B cell (primary cell): ENCODE data around the gene TPST1. TPM values are rescaled to one million over a fixed set of nuclear protein-coding genes. Genes with fewer than 3 reads are reported as not detected.

Experiments used
- ATAC-seq: fragments of 200-7000 bp; cut with Tn5 transposase; one replicate; pipeline ENCODE4 v1.10.0; 2021; ENCODE audit warnings: low read depth, mild to moderate bottlenecking, moderate number of reproducible peaks, moderate library complexity
- CTCF ChIA-PET: fragments of 350-600 bp; sonication (Branson Sonifier 250); formaldehyde crosslinking; loops from one replicate; lab custom pipeline; 2021; ENCODE audit warnings: antibody characterized with exemption, inconsistent platforms; lab: Charles Lee
- POLR2A ChIA-PET: fragments of 350-600 bp; sonication (Branson Sonifier 250); formaldehyde crosslinking; loops from one replicate; lab custom pipeline; 2021; ENCODE audit warnings: antibody characterized with exemption; lab: Charles Lee
- DNase-seq: peaks from one replicate; pipeline ENCODE4 v3.0.0; 2013
- H2AFZ ChIP-seq: 2 replicates; pipeline ENCODE4 v1.6.1; 2012; ENCODE audit warnings: mild to moderate bottlenecking, low read depth, low read length; ENCODE audit not compliant: insufficient read depth, poor library complexity, severe bottlenecking
- H3K27ac ChIP-seq, 2 donors: 1 replicate in 1 of 2; 2 replicates in 1 of 2; pipeline ENCODE4 v1.5.1; 2012 to 2013; ENCODE audit warnings: low read length in 2 of 2, mild to moderate bottlenecking in 2 of 2, moderate library complexity in 1 of 2
- H3K27me3 ChIP-seq, 4 experiments: fragments of 200-600 bp in 1 of 4; sonication (generic) in 1 of 4; replicated peaks in 1 of 4; 1 replicate in 2 of 4; 2 replicates in 2 of 4; pipeline versions ENCODE4 v1.6.1 to v1.7.0; 2013 to 2016; ENCODE audit warnings: low read length in 3 of 4, mild to moderate bottlenecking in 2 of 4, mixed read lengths in 1 of 4, moderate library complexity in 1 of 4; ENCODE audit not compliant: insufficient read depth in 4 of 4, control insufficient read depth in 3 of 4; ENCODE audit errors: control extremely low read depth in 1 of 4
- H3K36me3 ChIP-seq, 2 experiments: replicated peaks in 1 of 2; 1 replicate in 1 of 2; 2 replicates in 1 of 2; pipeline versions ENCODE4 v1.6.1 to v1.7.1; 2013; ENCODE audit warnings: low read length in 1 of 2; ENCODE audit not compliant: insufficient read depth in 2 of 2, control insufficient read depth in 1 of 2; ENCODE audit errors: control extremely low read depth in 1 of 2, extremely low read depth in 1 of 2
- H3K4me1 ChIP-seq, 2 donors: fragments of 200-600 bp in 1 of 2; sonication (generic) in 1 of 2; 1 replicate in 1 of 2; 2 replicates in 1 of 2; pipeline versions ENCODE4 v1.5.1 to v1.6.1; 2013 to 2017; ENCODE audit warnings: low read length in 2 of 2; ENCODE audit not compliant: control insufficient read depth in 2 of 2, insufficient read depth in 2 of 2
- H3K4me2 ChIP-seq: replicated peaks from 2 replicates; pipeline ENCODE3; 2012; ENCODE audit warnings: mild to moderate bottlenecking, low read depth, low read length; ENCODE audit not compliant: poor library complexity, severe bottlenecking
- H3K4me3 ChIP-seq, 5 experiments: fragments of 200-600 bp in 1 of 5; sonication (generic) in 1 of 5; 1 replicate in 3 of 5; 2 replicates in 2 of 5; pipeline versions ENCODE4 v1.5.1 to v1.7.0; 2011 to 2016; ENCODE audit warnings: low read length in 4 of 5, mild to moderate bottlenecking in 4 of 5, low read depth in 2 of 5, control low read depth in 1 of 5, moderate library complexity in 1 of 5; ENCODE audit not compliant: insufficient read depth in 1 of 5; ENCODE audit errors: control extremely low read depth in 1 of 5, extremely low read depth in 1 of 5
- H3K79me2 ChIP-seq: fragments of 200-600 bp; sonication (generic); one replicate; pipeline ENCODE4 v1.6.0; 2016; ENCODE audit warnings: low read length; ENCODE audit not compliant: control insufficient read depth, insufficient read depth
- H3K9ac ChIP-seq: fragments of 200-600 bp; sonication (generic); 2 replicates; pipeline ENCODE4 v1.6.1; 2017; ENCODE audit warnings: mild to moderate bottlenecking, low read length, moderate library complexity
- H3K9me3 ChIP-seq, 3 donors: one replicate each; pipeline versions ENCODE4 v1.6.1 to v1.7.1; 2013; ENCODE audit warnings: low read length in 2 of 3; ENCODE audit not compliant: control insufficient read depth in 2 of 3, insufficient read depth in 1 of 3; ENCODE audit errors: control extremely low read depth in 1 of 3
- H4K20me1 ChIP-seq: 2 replicates; pipeline ENCODE4 v1.6.0; 2012; ENCODE audit warnings: mild to moderate bottlenecking, low read length; ENCODE audit not compliant: insufficient read depth, control insufficient read depth, poor library complexity, severe bottlenecking
- H3K27ac Mint-ChIP-seq: one replicate; pipeline ENCODE4 v1.8.0; 2021; ENCODE audit warnings: mixed read lengths
- H3K27me3 Mint-ChIP-seq: one replicate; pipeline ENCODE4 v1.8.0; 2021; ENCODE audit warnings: mixed read lengths
- H3K4me1 Mint-ChIP-seq: one replicate; pipeline ENCODE4 v1.8.0; 2021; ENCODE audit warnings: mixed read lengths
- H3K4me3 Mint-ChIP-seq: one replicate; pipeline ENCODE4 v1.8.0; 2021; ENCODE audit warnings: mixed read lengths
- H3K9me3 Mint-ChIP-seq: one replicate; pipeline ENCODE4 v1.8.0; 2022; ENCODE audit warnings: mixed read lengths; ENCODE audit not compliant: insufficient read depth
- EZH2 ChIP-seq: IDR thresholded peaks from 2 replicates; pipeline ENCODE4 v1.6.1; 2012; ENCODE audit warnings: borderline replicate concordance, low read depth, mild to moderate bottlenecking, moderate library complexity, low read length; ENCODE audit not compliant: insufficient read depth, poor library complexity, severe bottlenecking
- WGBS: methylation state at CpG from one replicate; pipeline ENCODE4 v1.1.5; 2013; ENCODE audit warnings: missing lambda C conversion rate; ENCODE audit not compliant: insufficient coverage; 5-methylcytosine and 5-hydroxymethylcytosine counted together
- intact Hi-C: fragments of 100-400 bp; cut with micrococcal nuclease; formaldehyde crosslinking; loops from one replicate; pipeline ENCODE4 v1.10.0; 2022
- polyA plus RNA-seq: library from polyadenylated mRNA; depleted of rRNA; stranded (reverse); fragments of >200 nt; gene quantifications from 2 replicates; pipeline ENCODE4 v1.2.3, GENCODE V29; 2012
- total RNA-seq, 2 donors: library from RNA; stranded (reverse); fragments of 120-200 nt in 1 of 2; gene quantifications; 1 replicate in 1 of 2; 2 replicates in 1 of 2; pipeline versions ENCODE4 v1.2.3 to v1.2.4, GENCODE V29; 2013 to 2022
- TF ChIP-seq, protein P1 (sequence below): fragments of 200-600 bp; IDR thresholded peaks from one replicate; pipeline ENCODE4 v1.8.0; 2022; ENCODE audit warnings: antibody characterized with exemption, mild to moderate bottlenecking

TPST1 gene
- total and polyA plus RNA-seq, 2 donors (not counting 1 experiment from before 2014, with no cell fraction given): 13.0 to 17.0 TPM

DNA sequence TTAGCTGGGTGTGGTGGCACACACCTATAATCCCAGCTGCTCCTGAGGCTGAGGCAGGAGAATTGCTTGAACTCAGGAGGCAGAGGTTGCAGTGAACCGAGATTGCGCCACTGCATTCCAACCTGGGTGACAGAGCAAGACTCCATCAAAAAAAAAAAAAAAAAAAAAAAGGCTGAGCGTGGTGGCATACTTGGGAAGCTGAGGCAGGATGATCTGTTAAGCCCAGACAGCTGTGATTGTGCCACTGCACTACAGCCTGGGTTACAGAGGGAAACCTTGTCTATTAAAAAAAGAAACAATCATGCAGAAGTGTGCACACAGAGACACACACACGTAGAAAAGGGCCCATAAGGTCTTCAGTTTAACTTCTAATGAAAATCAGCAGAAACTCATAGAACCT lies 150.6 kb downstream of the TPST1 start:
- Histone ChIP-seq H3K4me2 (no peak overlapping the region), H3K9me3 (no peaks in the 10 kb centered on the region), H3K36me3 (peaks cover 1 to 4% of the 10 kb centered on the region in 2 experiments), H3K27ac (no peak overlapping the region), H3K4me3 (no peak overlapping the region), H2AFZ (no peak overlapping the region), H3K79me2 (no peaks in the 10 kb centered on the region), H4K20me1 (no peaks in the 10 kb centered on the region), H3K9ac (no peak overlapping the region), H3K4me1 (no peaks in the 10 kb centered on the region), H3K27me3 (no peaks in the 10 kb centered on the region)
- Mint-ChIP-seq H3K27ac (no peak overlapping the region), H3K27me3 (no peaks in the 10 kb centered on the region), H3K4me1 (no peaks in the 10 kb centered on the region), H3K4me3 (no peak overlapping the region), H3K9me3 (no peaks in the 10 kb centered on the region)
- DNase-seq: no peak
- intact Hi-C loops: no loop called here
- WGBS: no CpG with 5 or more reads among the region's 4 CpGs
- TF ChIP-seq EZH2: no peak
- TF ChIP-seq, protein P1, sequence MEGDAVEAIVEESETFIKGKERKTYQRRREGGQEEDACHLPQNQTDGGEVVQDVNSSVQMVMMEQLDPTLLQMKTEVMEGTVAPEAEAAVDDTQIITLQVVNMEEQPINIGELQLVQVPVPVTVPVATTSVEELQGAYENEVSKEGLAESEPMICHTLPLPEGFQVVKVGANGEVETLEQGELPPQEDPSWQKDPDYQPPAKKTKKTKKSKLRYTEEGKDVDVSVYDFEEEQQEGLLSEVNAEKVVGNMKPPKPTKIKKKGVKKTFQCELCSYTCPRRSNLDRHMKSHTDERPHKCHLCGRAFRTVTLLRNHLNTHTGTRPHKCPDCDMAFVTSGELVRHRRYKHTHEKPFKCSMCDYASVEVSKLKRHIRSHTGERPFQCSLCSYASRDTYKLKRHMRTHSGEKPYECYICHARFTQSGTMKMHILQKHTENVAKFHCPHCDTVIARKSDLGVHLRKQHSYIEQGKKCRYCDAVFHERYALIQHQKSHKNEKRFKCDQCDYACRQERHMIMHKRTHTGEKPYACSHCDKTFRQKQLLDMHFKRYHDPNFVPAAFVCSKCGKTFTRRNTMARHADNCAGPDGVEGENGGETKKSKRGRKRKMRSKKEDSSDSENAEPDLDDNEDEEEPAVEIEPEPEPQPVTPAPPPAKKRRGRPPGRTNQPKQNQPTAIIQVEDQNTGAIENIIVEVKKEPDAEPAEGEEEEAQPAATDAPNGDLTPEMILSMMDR: no peak
- no peak for ATAC-seq
- ChIA-PET POLR2A (no interaction called here), CTCF (interaction anchor here (0.7 kb wide), 1 partner anchor 116 kb away, joined by 4 read pairs; no protein-coding TSS in a partner anchor)

DNA sequence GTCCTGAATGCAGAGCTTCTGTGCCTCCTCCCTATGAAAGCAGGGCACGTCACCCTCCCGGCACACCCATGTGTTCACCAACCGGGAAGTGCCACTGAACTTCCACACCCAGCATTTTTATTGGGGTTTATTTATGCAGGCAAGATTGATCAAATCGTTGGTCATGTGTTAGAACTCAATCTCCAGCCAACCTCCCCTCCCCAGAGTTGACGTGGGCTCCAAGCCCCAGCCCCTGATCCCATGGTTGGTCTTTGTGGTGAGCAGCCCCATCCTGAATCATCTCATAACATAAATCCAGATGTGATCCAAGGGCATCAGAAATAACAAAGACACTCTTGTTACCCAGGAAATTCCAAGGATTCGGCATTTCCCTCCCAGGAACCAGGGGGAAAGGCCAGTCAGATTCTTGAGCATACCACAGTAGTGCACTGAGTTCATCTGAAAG lies 151.2 kb downstream of the TPST1 start:
- no peak overlapping the region for H3K27ac ChIP-seq
- H3K9me3 ChIP-seq: no peaks in the 10 kb centered on the region
- ChIA-PET POLR2A (no interaction called here), CTCF (no interaction called here)
- H3K9ac ChIP-seq: no peak overlapping the region
- Mint-ChIP-seq H3K27ac (no peak overlapping the region), H3K4me3 (no peak overlapping the region), H3K4me1 (no peaks in the 10 kb centered on the region), H3K9me3 (no peaks in the 10 kb centered on the region), H3K27me3 (no peaks in the 10 kb centered on the region)
- ATAC-seq: no peak
- TF ChIP-seq EZH2: no peak
- TF ChIP-seq, protein P1: no peak
- no peaks in the 10 kb centered on the region for H3K27me3 ChIP-seq
- no peaks in the 10 kb centered on the region for H3K4me1 ChIP-seq
- no peaks in the 10 kb centered on the region for H4K20me1 ChIP-seq
- H2AFZ ChIP-seq: no peak overlapping the region
- H3K79me2 ChIP-seq: no peaks in the 10 kb centered on the region
- WGBS: 83% methylated on average over 3 of the region's 6 CpGs
- H3K4me3 ChIP-seq: no peak overlapping the region
- H3K36me3 ChIP-seq: peaks cover 2 to 4% of the 10 kb centered on the region in 2 experiments
- no peak overlapping the region for H3K4me2 ChIP-seq
- intact Hi-C loops: no loop called here
- DNase-seq: no peak
